ENCODE results near the gene SLC5A11. TPM values are rescaled to one million over a fixed set of nuclear protein-coding genes. Genes with fewer than 3 reads are reported as not detected.

The SLC5A11 gene
- not detected for total RNA-seq

- Histone ChIP-seq H3K9me3 (no peaks in the 10 kb centered on the region), H3K27me3 (peaks cover 0 to 4% (median 0%) of the 10 kb centered on the region in 4 donors), H3K36me3 (no peaks in the 10 kb centered on the region), H3K4me3 (no peak within 1 kb of the TSS), H3K4me1 (no peaks in the 10 kb centered on the region), H3K27ac (replicated peaks in 1 of 4) (no peak within 1 kb of the TSS)
- DNase-seq (ENCODE audit: extremely low spot score), result no peak
- intact Hi-C loops (cut with DNase I), result no loop called here
- no peak for TF ChIP-seq POLR2AphosphoS5 (IDR thresholded peaks at IDR 0.05)
- TF ChIP-seq, protein P1, sequence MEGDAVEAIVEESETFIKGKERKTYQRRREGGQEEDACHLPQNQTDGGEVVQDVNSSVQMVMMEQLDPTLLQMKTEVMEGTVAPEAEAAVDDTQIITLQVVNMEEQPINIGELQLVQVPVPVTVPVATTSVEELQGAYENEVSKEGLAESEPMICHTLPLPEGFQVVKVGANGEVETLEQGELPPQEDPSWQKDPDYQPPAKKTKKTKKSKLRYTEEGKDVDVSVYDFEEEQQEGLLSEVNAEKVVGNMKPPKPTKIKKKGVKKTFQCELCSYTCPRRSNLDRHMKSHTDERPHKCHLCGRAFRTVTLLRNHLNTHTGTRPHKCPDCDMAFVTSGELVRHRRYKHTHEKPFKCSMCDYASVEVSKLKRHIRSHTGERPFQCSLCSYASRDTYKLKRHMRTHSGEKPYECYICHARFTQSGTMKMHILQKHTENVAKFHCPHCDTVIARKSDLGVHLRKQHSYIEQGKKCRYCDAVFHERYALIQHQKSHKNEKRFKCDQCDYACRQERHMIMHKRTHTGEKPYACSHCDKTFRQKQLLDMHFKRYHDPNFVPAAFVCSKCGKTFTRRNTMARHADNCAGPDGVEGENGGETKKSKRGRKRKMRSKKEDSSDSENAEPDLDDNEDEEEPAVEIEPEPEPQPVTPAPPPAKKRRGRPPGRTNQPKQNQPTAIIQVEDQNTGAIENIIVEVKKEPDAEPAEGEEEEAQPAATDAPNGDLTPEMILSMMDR (IDR thresholded peaks at IDR 0.05), result no peak
- TF ChIP-seq POLR2A (IDR thresholded peaks at IDR 0.05; ENCODE audit: low read depth), result no peak
- no peak for TF ChIP-seq EP300 (IDR thresholded peaks at IDR 0.05)
- WGBS, result 85% methylated on average over 20 of the region's 21 CpGs
These were observed at the start of gene SLC5A11 for GRCh38 chr16:24845726-24846547. TSS of gene SLC5A11 (plus strand) at chr16:24845963. CDS start at chr16:24858644, 12,681 bp downstream.

DNA sequence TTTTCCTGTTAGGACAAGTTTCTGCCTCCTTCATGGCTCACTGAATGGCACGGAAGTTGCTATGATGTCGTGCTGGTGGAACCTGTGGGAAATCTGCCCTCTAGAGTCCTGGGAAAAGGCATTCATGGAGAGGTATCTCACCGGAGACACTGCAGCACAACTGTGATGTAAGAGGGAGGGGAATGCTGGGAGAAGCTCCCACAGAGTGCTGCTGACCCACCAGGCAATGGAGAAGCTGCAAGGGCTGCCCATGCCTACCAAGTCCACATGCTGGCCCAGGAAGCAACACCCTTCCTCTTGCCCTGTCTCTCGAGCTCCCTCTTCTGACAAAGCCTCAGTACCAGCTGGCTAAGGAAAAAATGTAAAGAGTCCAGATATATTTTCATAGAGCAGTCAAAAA is 45.2 kb upstream of the SLC5A11 start:
- H3K36me3 ChIP-seq, result peaks cover 62 to 100% (median 94%) of the 10 kb centered on the region in 4 donors

GRCh38 chr16:24801761-24802302 is 43.9 kb upstream of the SLC5A11 start:
- Histone ChIP-seq H3K27ac (replicated peaks in 1 of 4) (no peak overlapping the region), H3K4me3 (no peak overlapping the region), H3K36me3 (peaks cover 74 to 100% (median 94%) of the 10 kb centered on the region in 4 donors), H3K27me3 (no peaks in the 10 kb centered on the region), H3K4me1 (no peaks in the 10 kb centered on the region), H3K9me3 (no peaks in the 10 kb centered on the region)
- intact Hi-C loops (cut with DNase I), result no loop called here
- no peak for DNase-seq (ENCODE audit: extremely low spot score)
- WGBS, result 88% methylated on average over 3 of the region's 3 CpGs
- TF ChIP-seq EP300 (IDR thresholded peaks at IDR 0.05), result no peak
- TF ChIP-seq, protein P1 (IDR thresholded peaks at IDR 0.05), result no peak
- TF ChIP-seq POLR2AphosphoS5 (IDR thresholded peaks at IDR 0.05), result no peak
- no peak for TF ChIP-seq POLR2A (IDR thresholded peaks at IDR 0.05; ENCODE audit: low read depth)

More for the DNA sequence above, 45.2 kb upstream of the SLC5A11 start:
- 72% methylated on average over 3 of the region's 4 CpGs for WGBS
- Histone ChIP-seq H3K27me3 (no peaks in the 10 kb centered on the region), H3K4me3 (no peak overlapping the region), H3K9me3 (no peaks in the 10 kb centered on the region), H3K4me1 (no peaks in the 10 kb centered on the region), H3K27ac (replicated peaks in 1 of 4) (no peak overlapping the region)
- no peak for TF ChIP-seq POLR2A (IDR thresholded peaks at IDR 0.05; ENCODE audit: low read depth)
- no peak for TF ChIP-seq POLR2AphosphoS5 (IDR thresholded peaks at IDR 0.05)
- intact Hi-C loops (cut with DNase I), result no loop called here
- DNase-seq (ENCODE audit: extremely low spot score), result no peak

- no peak for DNase-seq (ENCODE audit: extremely low spot score)
- no peak overlapping the region for H3K4me3 ChIP-seq
- no peaks in the 10 kb centered on the region for H3K4me1 ChIP-seq
- no peak overlapping the region for H3K27ac ChIP-seq (replicated peaks in 1 of 4)
- intact Hi-C loops (cut with DNase I), result no loop called here
- no peaks in the 10 kb centered on the region for H3K27me3 ChIP-seq
- WGBS, result 88% methylated on average over 5 of the region's 5 CpGs
- TF ChIP-seq POLR2AphosphoS5 (IDR thresholded peaks at IDR 0.05) (no peak), POLR2A (IDR thresholded peaks at IDR 0.05; ENCODE audit: low read depth) (no peak), EP300 (IDR thresholded peaks at IDR 0.05) (no peak)
- H3K9me3 ChIP-seq, result no peaks in the 10 kb centered on the region
- H3K36me3 ChIP-seq, result peaks cover 78 to 100% (median 97%) of the 10 kb centered on the region in 4 donors
These were observed 40.3 kb upstream of the SLC5A11 start for GRCh38 chr16:24805484-24805883.

DNA sequence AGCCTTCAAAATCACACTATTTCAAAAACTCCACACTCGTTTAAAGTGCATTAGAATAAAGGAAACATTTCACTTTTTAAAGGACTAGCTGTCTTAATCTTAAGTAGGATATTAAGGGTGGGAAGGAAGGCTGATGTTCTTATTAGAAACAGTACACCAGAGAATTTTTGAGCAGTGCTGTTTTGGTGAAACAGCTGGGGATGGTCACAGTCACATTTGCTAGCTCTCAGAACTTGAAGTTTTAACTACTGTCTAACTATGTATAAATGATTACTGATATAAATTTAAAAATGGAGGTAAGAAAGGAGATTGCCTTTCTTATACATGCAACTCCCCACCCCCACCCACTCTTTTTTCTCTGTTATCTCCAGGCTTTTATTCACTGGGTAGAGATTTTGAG is 38.5 kb upstream of the SLC5A11 start:
- 36% methylated on average over 1 of the region's 1 CpG for WGBS
- H3K36me3 ChIP-seq, result peaks cover 75 to 98% (median 92%) of the 10 kb centered on the region in 4 donors

More for the DNA sequence above, 38.5 kb upstream of the SLC5A11 start:
- Histone ChIP-seq H3K4me3 (no peak overlapping the region), H3K4me1 (peaks cover 0 to 7% (median 0%) of the 10 kb centered on the region in 4 donors), H3K27ac (replicated peaks in 1 of 4) (no peak overlapping the region), H3K27me3 (no peaks in the 10 kb centered on the region), H3K9me3 (no peaks in the 10 kb centered on the region)
- TF ChIP-seq POLR2AphosphoS5 (IDR thresholded peaks at IDR 0.05), result no peak
- TF ChIP-seq POLR2A (IDR thresholded peaks at IDR 0.05; ENCODE audit: low read depth), result no peak
- TF ChIP-seq, protein P1 (IDR thresholded peaks at IDR 0.05), result no peak
- intact Hi-C loops (cut with DNase I), result no loop called here
- DNase-seq (ENCODE audit: extremely low spot score), result no peak
